Hepatocyte (in vitro differentiated cells): ENCODE results near the gene LDB2. TPM values are rescaled to one million over a fixed set of nuclear protein-coding genes. Genes with fewer than 3 reads are reported as not detected.
"Not testable (repeated sequence)": the region's sequence is repeated elsewhere in the genome, so short reads cannot be mapped to it uniquely, and the experiment has no call there.

Experiments
- DNase-seq: peaks from one replicate; pipeline ENCODE4 v3.0.0-alpha.2; 2016; ENCODE audit warnings: low spot score
- H2AFZ ChIP-seq: fragments of 200-600 bp; sonication (generic); 2 replicates; pipeline ENCODE4 v1.6.0; 2016; ENCODE audit warnings: antibody characterized with exemption, mild to moderate bottlenecking
- H3K27ac ChIP-seq: fragments of 200-600 bp; sonication (generic); 2 replicates; pipeline ENCODE4 v1.5.1; 2016; ENCODE audit warnings: mild to moderate bottlenecking
- H3K27me3 ChIP-seq: fragments of 200-600 bp; sonication (generic); 2 replicates; pipeline ENCODE4 v1.6.1; 2016
- H3K36me3 ChIP-seq: fragments of 200-600 bp; sonication (generic); replicated peaks from 2 replicates; pipeline ENCODE4 v1.5.1; 2016; ENCODE audit warnings: low read depth; ENCODE audit not compliant: insufficient read depth
- H3K4me1 ChIP-seq: fragments of 200-600 bp; sonication (generic); 2 replicates; pipeline ENCODE4 v1.5.1; 2016; ENCODE audit warnings: mild to moderate bottlenecking, moderate library complexity; ENCODE audit not compliant: insufficient read depth
- H3K4me2 ChIP-seq: fragments of 200-600 bp; sonication (generic); 2 replicates; pipeline ENCODE4 v1.6.0; 2016
- H3K4me3 ChIP-seq: fragments of 200-600 bp; sonication (generic); 2 replicates; pipeline ENCODE4 v1.5.1; 2016; ENCODE audit warnings: mild to moderate bottlenecking
- H3K79me2 ChIP-seq: fragments of 200-600 bp; sonication (generic); 2 replicates; pipeline ENCODE4 v1.6.0; 2017; ENCODE audit warnings: mild to moderate bottlenecking
- H3K9me2 ChIP-seq: fragments of 200-600 bp; sonication (generic); replicated peaks from 2 replicates; pipeline ENCODE4 v1.6.0; 2017; ENCODE audit warnings: mild to moderate bottlenecking; ENCODE audit not compliant: insufficient read depth
- H3K9me3 ChIP-seq: fragments of 200-600 bp; sonication (generic); 2 replicates; pipeline ENCODE4 v1.5.1; 2016; ENCODE audit warnings: low read depth, mild to moderate bottlenecking
- H4K20me1 ChIP-seq: fragments of 200-600 bp; sonication (generic); 2 replicates; pipeline ENCODE4 v1.6.0; 2016; ENCODE audit warnings: mild to moderate bottlenecking; ENCODE audit not compliant: insufficient read depth, poor library complexity, severe bottlenecking
- EZH2 ChIP-seq: fragments of 200-600 bp; sonication (generic); IDR thresholded peaks from 2 replicates; pipeline ENCODE4 v1.6.1; 2016; ENCODE audit warnings: antibody characterized with exemption, mild to moderate bottlenecking, borderline replicate concordance
- EZH2phosphoT487 ChIP-seq: fragments of 200-600 bp; sonication (generic); IDR thresholded peaks from one replicate; pipeline ENCODE4 v1.6.1; 2018; ENCODE audit warnings: antibody characterized with exemption, mild to moderate bottlenecking, low read depth, moderate library complexity; ENCODE audit not compliant: unreplicated experiment, severe bottlenecking
- WGBS: methylation state at CpG from one replicate; pipeline ENCODE4 v1.1.6; 2016; ENCODE audit warnings: low lambda C conversion rate; ENCODE audit errors: missing lambda C conversion rate; 5-methylcytosine and 5-hydroxymethylcytosine counted together
- polyA plus RNA-seq: library from polyadenylated mRNA; unstranded; fragments of >200 nt; fragmentation: Nextera tagmentation; extraction: Ambion mirVana; gene quantifications from 2 replicates; pipeline ENCODE4 v1.2.1, GENCODE V29; 2016
- total RNA-seq: library from RNA; depleted of rRNA; stranded (reverse); fragments of >200 nt; gene quantifications from 2 replicates; pipeline ENCODE4 v1.2.3, GENCODE V29; 2014
- TF ChIP-seq, protein P1 (sequence below): fragments of 200-600 bp; sonication (generic); IDR thresholded peaks from 2 replicates; pipeline ENCODE4 v1.5.1; 2016; ENCODE audit warnings: antibody characterized with exemption, mild to moderate bottlenecking; ENCODE audit not compliant: poor library complexity

The LDB2 gene
- total and polyA plus RNA-seq, 2 experiments from 2014 or later = 8.7 to 20.3 TPM

DNA sequence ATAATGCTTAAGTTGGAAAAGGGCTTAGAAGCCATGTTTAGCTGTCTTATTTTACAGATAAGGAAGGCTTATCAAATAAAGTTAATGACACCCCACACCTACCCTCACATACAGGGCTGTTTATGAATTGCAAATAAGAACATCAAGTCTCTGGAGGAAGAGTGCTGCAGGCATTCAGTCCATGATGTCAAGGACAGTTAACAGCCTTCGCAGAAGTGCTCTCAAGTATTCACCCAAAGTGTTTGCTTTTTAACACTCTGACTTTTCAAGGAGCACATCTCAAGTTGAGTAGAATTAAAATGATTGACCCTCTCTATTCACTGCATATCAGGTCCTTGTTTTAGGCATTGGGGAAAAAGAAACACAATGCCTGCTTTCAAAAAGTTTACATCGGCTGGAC, 328.7 kb downstream of the LDB2 start:
- Histone ChIP-seq H3K79me2 (no peaks in the 10 kb centered on the region), H3K27me3 (no peaks in the 10 kb centered on the region), H3K4me3 (no peak overlapping the region), H3K4me1 (no peaks in the 10 kb centered on the region), H3K9me2 (no peaks in the 10 kb centered on the region), H4K20me1 (no peaks in the 10 kb centered on the region), H3K4me2 (no peak overlapping the region), H3K9me3 (no peaks in the 10 kb centered on the region), H3K27ac (no peak overlapping the region), H2AFZ (no peak overlapping the region), H3K36me3 (no peaks in the 10 kb centered on the region)
- WGBS = 79% methylated on average over 2 of the region's 2 CpGs
- TF ChIP-seq, protein P1, sequence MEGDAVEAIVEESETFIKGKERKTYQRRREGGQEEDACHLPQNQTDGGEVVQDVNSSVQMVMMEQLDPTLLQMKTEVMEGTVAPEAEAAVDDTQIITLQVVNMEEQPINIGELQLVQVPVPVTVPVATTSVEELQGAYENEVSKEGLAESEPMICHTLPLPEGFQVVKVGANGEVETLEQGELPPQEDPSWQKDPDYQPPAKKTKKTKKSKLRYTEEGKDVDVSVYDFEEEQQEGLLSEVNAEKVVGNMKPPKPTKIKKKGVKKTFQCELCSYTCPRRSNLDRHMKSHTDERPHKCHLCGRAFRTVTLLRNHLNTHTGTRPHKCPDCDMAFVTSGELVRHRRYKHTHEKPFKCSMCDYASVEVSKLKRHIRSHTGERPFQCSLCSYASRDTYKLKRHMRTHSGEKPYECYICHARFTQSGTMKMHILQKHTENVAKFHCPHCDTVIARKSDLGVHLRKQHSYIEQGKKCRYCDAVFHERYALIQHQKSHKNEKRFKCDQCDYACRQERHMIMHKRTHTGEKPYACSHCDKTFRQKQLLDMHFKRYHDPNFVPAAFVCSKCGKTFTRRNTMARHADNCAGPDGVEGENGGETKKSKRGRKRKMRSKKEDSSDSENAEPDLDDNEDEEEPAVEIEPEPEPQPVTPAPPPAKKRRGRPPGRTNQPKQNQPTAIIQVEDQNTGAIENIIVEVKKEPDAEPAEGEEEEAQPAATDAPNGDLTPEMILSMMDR = no peak
- no peak for TF ChIP-seq EZH2
- TF ChIP-seq EZH2phosphoT487 = no peak
- no peak for DNase-seq

DNA sequence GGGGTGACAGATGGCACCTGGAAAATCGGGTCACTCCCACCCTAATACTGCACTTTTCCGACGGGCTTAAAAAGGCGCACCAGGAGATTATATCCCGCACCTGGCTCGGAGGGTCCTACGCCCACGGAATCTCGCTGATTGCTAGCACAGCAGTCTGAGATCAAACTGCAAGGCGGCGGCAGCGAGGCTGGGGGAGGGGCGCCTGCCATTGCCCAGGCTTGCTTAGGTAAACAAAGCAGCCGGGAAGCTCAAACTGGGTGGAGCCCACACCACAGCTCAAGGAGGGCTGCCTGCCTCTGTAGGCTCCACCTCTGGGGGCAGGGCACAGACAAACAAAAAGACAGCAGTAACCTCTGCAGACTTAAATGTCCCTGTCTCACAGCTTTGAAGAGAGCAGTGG, 341.1 kb downstream of the LDB2 start:
- not testable (repeated sequence) for H3K4me1 ChIP-seq, H3K4me2 ChIP-seq, H3K4me3 ChIP-seq, H3K27ac ChIP-seq, DNase-seq, H3K79me2 ChIP-seq, H3K9me2 ChIP-seq, H3K27me3 ChIP-seq, H3K36me3 ChIP-seq, H4K20me1 ChIP-seq, H2AFZ ChIP-seq, H3K9me3 ChIP-seq
- 93% methylated on average over 14 of the region's 14 CpGs for WGBS

DNA sequence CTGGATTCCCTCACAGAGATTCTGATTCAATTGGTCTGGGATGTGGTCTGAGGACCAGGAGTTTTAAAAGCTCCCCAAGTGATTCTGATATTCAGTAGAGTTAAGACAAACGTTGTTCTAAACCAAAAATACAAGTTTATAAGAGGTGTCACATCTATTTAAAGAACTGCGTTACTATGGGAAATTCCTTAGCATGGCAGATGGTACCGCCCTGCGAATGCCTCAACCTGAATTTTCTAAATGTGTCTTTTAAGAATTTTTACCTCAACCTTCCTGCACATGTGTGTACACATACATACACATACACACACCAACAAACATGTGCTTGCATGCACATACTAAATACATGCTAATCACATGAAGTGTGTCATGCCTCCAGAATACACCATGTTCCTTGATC, 343.3 kb downstream of the LDB2 start:
- no peaks in the 10 kb centered on the region for H3K36me3 ChIP-seq

DNA sequence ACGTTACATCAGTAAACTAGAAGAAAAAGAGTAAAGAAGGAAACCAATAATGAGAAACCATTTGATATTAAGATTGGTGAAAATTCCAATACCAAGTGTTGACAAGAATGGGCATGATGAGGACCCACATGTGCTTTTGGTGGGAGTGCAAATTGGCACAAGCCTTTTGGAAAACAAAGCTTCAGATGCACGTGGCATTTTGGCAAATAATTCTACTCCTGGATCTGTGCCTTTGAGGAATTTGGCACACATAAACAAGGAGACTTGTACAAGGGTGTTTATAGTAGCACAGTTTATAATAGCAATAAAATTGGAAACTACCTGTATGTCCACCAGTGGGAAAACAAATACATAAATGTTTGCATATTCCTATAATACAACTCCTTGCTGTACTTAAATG, 347.9 kb downstream of the LDB2 start:
- 76% methylated on average over 2 of the region's 2 CpGs for WGBS
- Histone ChIP-seq H3K27me3 (no peaks in the 10 kb centered on the region), H3K36me3 (no peaks in the 10 kb centered on the region), H4K20me1 (no peaks in the 10 kb centered on the region), H3K27ac (no peak overlapping the region), H3K9me2 (no peaks in the 10 kb centered on the region), H2AFZ (no peak overlapping the region), H3K4me3 (no peak overlapping the region), H3K79me2 (no peaks in the 10 kb centered on the region), H3K9me3 (no peaks in the 10 kb centered on the region), H3K4me1 (no peaks in the 10 kb centered on the region), H3K4me2 (no peak overlapping the region)
- DNase-seq = no peak
- TF ChIP-seq EZH2phosphoT487 (no peak), EZH2 (no peak)
- TF ChIP-seq, protein P1 = no peak

More for the DNA sequence above, 343.3 kb downstream of the LDB2 start:
- no peak overlapping the region for H3K4me2 ChIP-seq
- H2AFZ ChIP-seq = no peak overlapping the region
- no peaks in the 10 kb centered on the region for H3K4me1 ChIP-seq
- WGBS = 88% methylated on average over 4 of the region's 4 CpGs
- no peak overlapping the region for H3K4me3 ChIP-seq
- H3K9me3 ChIP-seq = no peaks in the 10 kb centered on the region
- no peaks in the 10 kb centered on the region for H3K27me3 ChIP-seq
- no peaks in the 10 kb centered on the region for H4K20me1 ChIP-seq
- no peaks in the 10 kb centered on the region for H3K79me2 ChIP-seq
- H3K9me2 ChIP-seq = no peaks in the 10 kb centered on the region
- TF ChIP-seq EZH2phosphoT487 = no peak
- TF ChIP-seq EZH2 = no peak
- TF ChIP-seq, protein P1 = no peak
- DNase-seq = no peak
- H3K27ac ChIP-seq = no peak overlapping the region
